ENCODE data around the gene CNIH1.
"Not testable (repeated sequence)": the region's sequence is repeated elsewhere in the genome, so short reads cannot be mapped to it uniquely, and the experiment has no call there.

Gene CNIH1

GRCh38 chr14:54478636-54479215, 37.6 kb upstream of the CNIH1 start:
- H3K27ac Mint-ChIP-seq: no peak overlapping the region
- H3K36me3 Mint-ChIP-seq (ENCODE audit: low read depth): peaks cover 77% of the 10 kb centered on the region
- H3K27me3 Mint-ChIP-seq: no peaks in the 10 kb centered on the region

GRCh38 chr14:54475911-54476310, 34.7 kb upstream of the CNIH1 start:
- H3K4me3 Mint-ChIP-seq: no peak overlapping the region
- intact Hi-C loops (cut with micrococcal nuclease): no loop called here
- H3K9me3 Mint-ChIP-seq: no peaks in the 10 kb centered on the region
- peaks cover 6% of the 10 kb centered on the region for H3K4me1 Mint-ChIP-seq (ENCODE audit: low read depth)
- H3K36me3 Mint-ChIP-seq (ENCODE audit: low read depth): peaks cover 89% of the 10 kb centered on the region
- H3K27me3 Mint-ChIP-seq: no peaks in the 10 kb centered on the region
- no peak overlapping the region for H3K27ac Mint-ChIP-seq

More at GRCh38 chr14:54478636-54479215, 37.6 kb upstream of the CNIH1 start:
- peaks cover 17% of the 10 kb centered on the region for H3K4me1 Mint-ChIP-seq (ENCODE audit: low read depth)
- intact Hi-C loops (cut with micrococcal nuclease): no loop called here
- H3K9me3 Mint-ChIP-seq: no peaks in the 10 kb centered on the region
- no peak overlapping the region for H3K4me3 Mint-ChIP-seq

GRCh38 chr14:54475187-54475899, 34.2 kb upstream of the CNIH1 start:
- H3K27ac Mint-ChIP-seq: no peak overlapping the region
- intact Hi-C loops (cut with micrococcal nuclease): no loop called here
- no peaks in the 10 kb centered on the region for H3K27me3 Mint-ChIP-seq
- H3K4me1 Mint-ChIP-seq (ENCODE audit: low read depth): peaks cover 6% of the 10 kb centered on the region
- H3K36me3 Mint-ChIP-seq (ENCODE audit: low read depth): peaks cover 89% of the 10 kb centered on the region
- no peaks in the 10 kb centered on the region for H3K9me3 Mint-ChIP-seq
- no peak overlapping the region for H3K4me3 Mint-ChIP-seq

GRCh38 chr14:54474232-54474793, 33.1 kb upstream of the CNIH1 start:
- Mint-ChIP-seq H3K27ac (no peak overlapping the region), H3K9me3 (no peaks in the 10 kb centered on the region), H3K4me3 (no peak overlapping the region), H3K36me3 (ENCODE audit: low read depth) (peaks cover 81% of the 10 kb centered on the region), H3K4me1 (ENCODE audit: low read depth) (peaks cover 6% of the 10 kb centered on the region), H3K27me3 (no peaks in the 10 kb centered on the region)
- intact Hi-C loops (cut with micrococcal nuclease): no loop called here

GRCh38 chr14:54472315-54472714, 31.1 kb upstream of the CNIH1 start:
- Mint-ChIP-seq H3K27ac (no peak overlapping the region), H3K36me3 (ENCODE audit: low read depth) (peaks cover 83% of the 10 kb centered on the region), H3K9me3 (peaks cover 13% of the 10 kb centered on the region)

GRCh38 chr14:54471641-54472040, 30.5 kb upstream of the CNIH1 start:
- Mint-ChIP-seq H3K4me3 (no peak overlapping the region), H3K27me3 (no peaks in the 10 kb centered on the region), H3K36me3 (ENCODE audit: low read depth) (peaks cover 84% of the 10 kb centered on the region), H3K9me3 (peaks cover 18% of the 10 kb centered on the region), H3K27ac (no peak overlapping the region), H3K4me1 (ENCODE audit: low read depth) (peaks cover 6% of the 10 kb centered on the region)
- intact Hi-C loops (cut with micrococcal nuclease): no loop called here

More at GRCh38 chr14:54472315-54472714, 31.1 kb upstream of the CNIH1 start:
- Mint-ChIP-seq H3K4me1 (ENCODE audit: low read depth) (peaks cover 6% of the 10 kb centered on the region), H3K4me3 (no peak overlapping the region), H3K27me3 (no peaks in the 10 kb centered on the region)
- intact Hi-C loops (cut with micrococcal nuclease): no loop called here

- no peak overlapping the region for H3K27ac Mint-ChIP-seq
- H3K4me1 Mint-ChIP-seq (ENCODE audit: low read depth): no peaks in the 10 kb centered on the region
- peaks cover 75% of the 10 kb centered on the region for H3K36me3 Mint-ChIP-seq (ENCODE audit: low read depth)
- H3K27me3 Mint-ChIP-seq: no peaks in the 10 kb centered on the region
- no peak overlapping the region for H3K4me3 Mint-ChIP-seq
- intact Hi-C loops (cut with micrococcal nuclease): no loop called here
- H3K9me3 Mint-ChIP-seq: peaks cover 18% of the 10 kb centered on the region
These were observed 29.5 kb upstream of the CNIH1 start for GRCh38 chr14:54470701-54471100.

- H3K9me3 Mint-ChIP-seq: peaks cover 18% of the 10 kb centered on the region
These were observed 26.1 kb upstream of the CNIH1 start for GRCh38 chr14:54467280-54467679.

GRCh38 chr14:54465654-54466053, 24.5 kb upstream of the CNIH1 start:
- H3K9me3 Mint-ChIP-seq: peaks cover 18% of the 10 kb centered on the region
- H3K27me3 Mint-ChIP-seq: no peaks in the 10 kb centered on the region
- no peak overlapping the region for H3K27ac Mint-ChIP-seq
- no peak overlapping the region for H3K4me3 Mint-ChIP-seq
- peaks cover 6% of the 10 kb centered on the region for H3K4me1 Mint-ChIP-seq (ENCODE audit: low read depth)
- peaks cover 26% of the 10 kb centered on the region for H3K36me3 Mint-ChIP-seq (ENCODE audit: low read depth)
- intact Hi-C loops (cut with micrococcal nuclease): no loop called here

More at GRCh38 chr14:54467280-54467679, 26.1 kb upstream of the CNIH1 start:
- no peaks in the 10 kb centered on the region for H3K27me3 Mint-ChIP-seq
- no peak overlapping the region for H3K27ac Mint-ChIP-seq
- peaks cover 6% of the 10 kb centered on the region for H3K4me1 Mint-ChIP-seq (ENCODE audit: low read depth)
- peaks cover 42% of the 10 kb centered on the region for H3K36me3 Mint-ChIP-seq (ENCODE audit: low read depth)
- no peak overlapping the region for H3K4me3 Mint-ChIP-seq
- intact Hi-C loops (cut with micrococcal nuclease): no loop called here

- intact Hi-C loops (cut with micrococcal nuclease): no loop called here
These were observed 20.9 kb upstream of the CNIH1 start for GRCh38 chr14:54462048-54462447.

GRCh38 chr14:54459106-54459505, 17.9 kb upstream of the CNIH1 start:
- no peaks in the 10 kb centered on the region for H3K27me3 Mint-ChIP-seq
- no peak overlapping the region for H3K27ac Mint-ChIP-seq
- intact Hi-C loops (cut with micrococcal nuclease): no loop called here
- peaks cover 6% of the 10 kb centered on the region for H3K4me1 Mint-ChIP-seq (ENCODE audit: low read depth)
- H3K9me3 Mint-ChIP-seq: peaks cover 16% of the 10 kb centered on the region
- no peaks in the 10 kb centered on the region for H3K36me3 Mint-ChIP-seq (ENCODE audit: low read depth)
- no peak overlapping the region for H3K4me3 Mint-ChIP-seq

More at GRCh38 chr14:54462048-54462447, 20.9 kb upstream of the CNIH1 start:
- Mint-ChIP-seq H3K4me1 (ENCODE audit: low read depth) (peaks cover 6% of the 10 kb centered on the region), H3K27ac (no peak overlapping the region), H3K4me3 (no peak overlapping the region), H3K9me3 (peaks cover 19% of the 10 kb centered on the region), H3K36me3 (ENCODE audit: low read depth) (peaks cover under 1% of the 10 kb centered on the region), H3K27me3 (no peaks in the 10 kb centered on the region)

- H3K36me3 Mint-ChIP-seq (ENCODE audit: low read depth); H3K4me1 Mint-ChIP-seq (ENCODE audit: low read depth); intact Hi-C loops (cut with micrococcal nuclease); H3K27ac Mint-ChIP-seq; H3K4me3 Mint-ChIP-seq; H3K27me3 Mint-ChIP-seq: not testable (repeated sequence)
- H3K9me3 Mint-ChIP-seq: peaks cover 16% of the 10 kb centered on the region
These were observed 17.4 kb upstream of the CNIH1 start for GRCh38 chr14:54458536-54458935.

- intact Hi-C loops (cut with micrococcal nuclease): no loop called here
- Mint-ChIP-seq H3K27ac (no peak overlapping the region), H3K4me3 (no peak overlapping the region), H3K9me3 (peaks cover 16% of the 10 kb centered on the region), H3K27me3 (no peaks in the 10 kb centered on the region), H3K36me3 (ENCODE audit: low read depth) (no peaks in the 10 kb centered on the region), H3K4me1 (ENCODE audit: low read depth) (peaks cover 5% of the 10 kb centered on the region)
These were observed 16.4 kb upstream of the CNIH1 start for GRCh38 chr14:54457609-54457996.

- H3K27me3 Mint-ChIP-seq; H3K27ac Mint-ChIP-seq; H3K36me3 Mint-ChIP-seq (ENCODE audit: low read depth); intact Hi-C loops (cut with micrococcal nuclease); H3K4me1 Mint-ChIP-seq (ENCODE audit: low read depth); H3K4me3 Mint-ChIP-seq: not testable (repeated sequence)
- H3K9me3 Mint-ChIP-seq: peaks cover 16% of the 10 kb centered on the region
These were observed 15.8 kb upstream of the CNIH1 start for GRCh38 chr14:54456820-54457608.

Data from dendritic cell treated with granulocyte-macrophage colony-stimulating factor and Interleukin-4, amounts not matched to agents 40 ng/mL and 50 ng/mL, for 4 days (primary cell).